GM19438 (cell line): ENCODE measurements around the gene RHBG.

ENCODE experiments used
- ATAC-seq: cut with Tn5 transposase; IDR thresholded peaks from one replicate; pipeline ENCODE4 v1.9.1; 2021; ENCODE audit warnings: low read depth; ENCODE audit not compliant: unreplicated experiment

RHBG gene

DNA sequence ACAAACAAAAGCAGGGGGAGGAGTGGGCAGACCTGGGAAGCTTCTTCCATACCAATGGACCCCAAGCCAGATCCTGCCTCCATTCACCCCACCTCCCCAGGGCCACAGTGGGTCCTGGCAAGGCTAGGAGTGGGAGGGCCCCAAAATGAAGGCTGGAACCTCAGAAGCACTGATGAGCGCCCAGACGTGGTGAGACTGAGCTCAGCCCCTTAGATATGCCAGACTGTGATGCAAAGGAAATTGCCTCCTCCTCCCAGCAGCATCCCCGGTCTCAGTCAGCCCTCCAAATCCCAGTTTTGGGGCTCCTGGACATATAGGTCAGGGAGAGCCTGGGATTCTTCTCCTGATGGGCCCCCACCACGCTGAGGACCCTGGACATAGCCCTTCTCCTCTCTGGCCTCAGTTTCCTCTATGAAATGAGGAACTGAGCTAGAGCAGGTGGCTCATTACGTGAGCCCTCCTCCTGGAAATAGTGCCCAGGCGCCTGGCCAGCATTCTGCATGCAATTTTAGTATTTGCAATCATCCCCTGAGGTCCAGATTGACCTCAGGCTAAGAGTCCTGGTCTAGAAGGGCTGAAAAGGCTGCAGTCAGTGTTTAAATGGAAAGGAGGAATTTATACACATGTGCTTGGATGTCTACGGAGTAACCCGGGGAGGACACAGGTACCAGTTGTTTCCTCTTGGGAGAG lies 33.5 kb downstream of the RHBG start:
- ATAC-seq: no peak

- ATAC-seq: no peak
Measured at GRCh38 chr1:156405670-156406069, 36.7 kb downstream of the RHBG start.

GRCh38 chr1:156406251-156406650 lies 37.2 kb downstream of the RHBG start:
- ATAC-seq: no peak

DNA sequence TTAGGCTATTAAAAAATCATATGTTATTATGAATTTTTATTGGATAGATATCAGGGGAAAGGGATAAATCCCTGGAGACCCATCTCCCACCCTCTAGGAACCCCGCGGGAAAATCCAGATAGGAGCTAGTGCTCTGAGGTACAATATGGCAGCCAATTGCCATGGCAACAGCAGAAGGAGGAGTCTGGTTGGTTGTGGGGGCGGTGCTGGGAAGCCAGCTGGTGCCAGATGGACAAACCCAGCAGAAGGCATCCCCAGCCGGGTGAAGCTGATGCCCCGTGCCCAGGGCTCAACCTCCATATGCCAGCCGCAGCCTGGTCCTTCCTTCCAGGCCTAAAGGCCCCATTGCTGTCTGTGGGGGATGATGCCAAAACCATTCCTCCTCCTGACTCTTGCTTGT lies 38.3 kb downstream of the RHBG start:
- no peak for ATAC-seq

DNA sequence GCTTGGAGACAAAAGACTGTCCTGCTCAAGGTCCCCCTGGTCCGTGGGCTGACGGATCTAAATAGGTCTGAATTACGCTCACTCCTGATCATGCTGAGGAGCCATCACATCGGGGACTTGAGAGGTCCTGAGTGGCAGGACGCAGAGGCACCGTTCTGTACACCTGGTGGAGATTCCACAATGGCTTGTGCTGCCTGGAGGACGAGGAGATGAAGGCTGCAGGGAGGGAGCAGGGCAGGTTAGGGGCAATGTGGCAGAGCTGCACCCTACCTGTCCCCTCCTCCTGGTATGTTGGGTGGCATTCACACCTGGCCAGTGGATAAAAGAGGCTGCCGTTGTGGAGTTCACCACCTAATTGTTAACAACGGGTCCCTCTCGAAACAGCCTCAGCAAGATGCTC lies 38.7 kb downstream of the RHBG start:
- ATAC-seq: no peak

DNA sequence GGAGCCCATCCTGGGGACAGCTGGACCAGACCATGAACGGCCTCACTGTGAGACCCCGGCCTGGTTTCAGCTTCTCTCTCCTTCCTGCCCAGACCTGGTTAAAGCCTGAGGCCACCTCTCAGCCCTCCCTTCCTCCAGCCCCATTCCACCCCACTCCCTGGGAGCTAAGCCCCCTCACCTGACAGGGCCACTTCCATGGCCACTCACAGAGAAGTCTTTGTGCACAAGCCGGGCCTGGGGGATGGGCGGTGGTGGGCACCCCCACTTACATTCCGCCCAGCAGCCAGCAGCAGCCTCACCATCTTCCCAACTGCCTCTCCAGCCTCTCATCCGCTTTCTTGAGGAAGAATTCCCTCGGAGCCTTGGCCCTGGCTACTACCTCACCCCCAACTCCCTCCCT lies 40.4 kb downstream of the RHBG start:
- ATAC-seq: no peak

DNA sequence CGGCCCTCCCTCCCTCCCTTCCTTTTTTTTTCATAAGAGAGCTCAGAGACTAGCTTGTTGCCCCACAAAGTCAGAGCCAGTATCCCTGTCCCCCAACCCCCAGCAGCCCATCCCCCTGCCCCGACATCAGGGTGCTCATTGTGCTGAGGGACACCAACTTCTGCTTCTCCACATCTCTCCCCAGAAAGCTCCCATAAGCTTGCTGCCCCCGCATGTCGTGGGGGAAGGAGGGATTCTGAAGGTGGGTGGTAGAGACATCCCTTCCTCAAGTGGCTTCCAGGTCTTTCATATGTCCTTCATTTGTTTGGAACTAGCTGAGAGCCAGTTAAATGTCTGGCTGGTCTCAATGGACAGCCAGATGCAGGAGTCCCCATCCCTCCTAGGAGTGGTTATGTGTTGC lies 41.2 kb downstream of the RHBG start:
- ATAC-seq: no peak

GRCh38 chr1:156410740-156411139 lies 41.7 kb downstream of the RHBG start:
- no peak for ATAC-seq

GRCh38 chr1:156412653-156413321 lies 43.8 kb downstream of the RHBG start:
- no peak for ATAC-seq

- no peak for ATAC-seq
Measured at GRCh38 chr1:156413391-156414246, 44.6 kb downstream of the RHBG start.

DNA sequence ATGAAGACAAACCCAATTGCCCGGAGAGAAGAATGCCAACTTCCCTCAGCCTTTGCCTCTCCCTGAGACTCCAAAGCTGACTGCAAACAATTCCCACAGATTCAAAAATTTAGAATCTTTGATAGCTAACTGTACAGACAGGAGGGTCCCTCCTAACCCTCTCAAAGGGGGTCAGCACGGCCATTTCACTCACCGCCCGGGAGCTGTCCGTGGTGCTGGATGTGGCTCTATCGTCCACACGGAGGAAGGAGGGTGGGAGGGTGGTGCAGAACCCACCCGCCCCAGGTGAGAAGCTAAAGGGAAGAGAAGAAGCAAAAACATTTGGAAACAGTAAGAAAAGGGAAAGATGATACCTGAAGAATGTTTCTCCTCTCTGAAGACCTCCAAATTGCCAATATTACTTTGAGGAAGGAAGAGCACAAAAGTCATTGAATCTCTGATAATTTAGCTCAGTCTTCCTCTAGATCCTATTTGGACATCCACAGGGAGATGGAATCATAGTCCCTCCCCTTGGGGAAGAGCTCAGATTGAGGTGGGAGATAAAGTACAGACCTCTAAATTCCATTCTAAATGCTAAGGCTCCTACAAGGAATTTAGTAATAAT lies 45.6 kb downstream of the RHBG start:
- no peak for ATAC-seq

GRCh38 chr1:156416993-156417392 lies 48.0 kb downstream of the RHBG start:
- no peak for ATAC-seq

- ATAC-seq: no peak
Measured at GRCh38 chr1:156417401-156418020, 48.5 kb downstream of the RHBG start.

DNA sequence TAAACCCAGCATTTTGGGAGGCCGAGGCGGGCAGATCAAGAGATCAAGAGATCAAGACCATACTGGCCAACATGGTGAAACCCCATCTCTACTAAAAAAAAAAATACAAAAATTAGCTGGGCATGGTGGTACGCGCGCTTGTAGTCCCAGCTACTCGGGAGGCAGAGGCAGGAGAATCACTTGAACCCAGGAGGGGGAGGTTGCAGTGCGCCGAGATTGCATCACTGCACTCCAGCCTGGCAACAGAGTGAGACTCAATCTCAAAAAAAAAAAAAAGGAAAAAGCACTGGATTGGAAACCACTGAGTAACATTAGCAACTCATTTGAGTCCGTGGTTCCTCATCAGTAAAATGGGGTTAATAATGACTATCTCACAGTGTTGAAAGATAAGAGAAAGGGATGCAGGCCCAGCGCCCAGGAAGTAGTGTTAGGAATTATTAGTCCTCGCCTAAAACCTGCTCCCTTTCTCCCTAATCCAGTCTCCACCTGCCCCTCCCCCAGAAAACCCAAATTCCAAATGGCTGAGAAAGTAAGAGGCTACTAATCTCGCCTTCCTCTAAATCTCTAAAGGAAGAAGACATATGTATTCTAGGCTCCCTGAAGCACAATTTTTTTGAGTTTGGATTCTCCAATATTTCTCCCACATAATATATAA lies 49.5 kb downstream of the RHBG start:
- ATAC-seq: no peak

DNA sequence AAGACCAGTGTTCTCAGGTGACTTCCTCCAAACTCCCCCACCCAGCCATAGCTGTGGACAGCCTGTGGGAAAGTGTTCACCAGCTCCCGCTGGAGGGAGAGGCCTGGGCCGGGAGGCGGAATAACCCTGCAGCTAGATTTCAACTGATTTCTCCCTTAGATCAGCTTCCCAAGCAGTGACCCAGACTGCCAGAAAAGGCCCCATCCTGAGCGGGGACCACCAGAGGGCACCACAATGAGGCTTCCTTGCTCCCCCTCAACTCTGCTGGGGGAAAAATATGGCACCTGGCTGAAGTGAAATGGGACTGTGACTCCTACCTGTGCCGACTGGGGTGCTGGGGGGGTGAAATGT lies 50.8 kb downstream of the RHBG start:
- ATAC-seq: no peak

DNA sequence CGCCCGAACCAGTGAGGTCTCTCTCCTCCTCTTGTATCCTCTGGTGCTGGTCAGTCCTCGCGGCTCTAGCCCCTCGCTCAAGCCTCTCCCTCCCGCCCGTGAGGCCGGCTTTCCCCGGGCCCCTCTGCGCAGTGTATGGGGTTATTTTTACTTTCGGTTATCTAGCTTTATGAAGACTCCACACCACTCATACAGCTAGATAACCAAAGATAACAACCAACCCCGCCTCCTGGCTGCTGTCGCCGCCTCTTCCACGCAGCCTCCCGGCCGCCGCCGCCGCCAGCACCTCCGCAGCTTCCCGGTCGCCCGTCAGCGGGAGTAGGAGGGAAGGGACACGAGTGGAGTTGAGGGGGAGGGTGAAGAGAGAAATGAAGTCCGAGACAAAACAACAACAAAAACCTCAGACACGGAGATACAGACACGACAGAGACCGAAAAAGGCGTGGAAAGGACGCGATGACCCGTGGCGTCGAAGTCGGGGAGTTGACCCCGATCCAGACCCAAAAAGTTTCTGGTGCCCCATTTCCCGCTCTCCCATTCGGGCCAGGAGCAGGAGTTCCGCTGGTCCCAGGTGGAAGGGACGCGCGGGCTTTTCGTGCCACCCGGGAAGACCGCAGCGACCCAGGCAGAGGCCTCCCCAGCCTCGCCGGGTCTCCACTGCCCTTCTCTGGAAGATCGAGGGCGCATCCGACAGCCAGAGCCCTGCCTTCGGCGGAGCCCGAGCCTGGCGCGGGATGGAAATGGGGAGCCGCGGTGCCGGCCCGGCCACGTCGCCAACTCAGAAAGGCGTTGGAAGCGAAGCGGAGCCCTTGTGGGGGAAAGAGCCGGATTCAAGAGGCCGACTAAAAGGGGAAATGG lies 51.4 kb downstream of the RHBG start:
- no peak for ATAC-seq

DNA sequence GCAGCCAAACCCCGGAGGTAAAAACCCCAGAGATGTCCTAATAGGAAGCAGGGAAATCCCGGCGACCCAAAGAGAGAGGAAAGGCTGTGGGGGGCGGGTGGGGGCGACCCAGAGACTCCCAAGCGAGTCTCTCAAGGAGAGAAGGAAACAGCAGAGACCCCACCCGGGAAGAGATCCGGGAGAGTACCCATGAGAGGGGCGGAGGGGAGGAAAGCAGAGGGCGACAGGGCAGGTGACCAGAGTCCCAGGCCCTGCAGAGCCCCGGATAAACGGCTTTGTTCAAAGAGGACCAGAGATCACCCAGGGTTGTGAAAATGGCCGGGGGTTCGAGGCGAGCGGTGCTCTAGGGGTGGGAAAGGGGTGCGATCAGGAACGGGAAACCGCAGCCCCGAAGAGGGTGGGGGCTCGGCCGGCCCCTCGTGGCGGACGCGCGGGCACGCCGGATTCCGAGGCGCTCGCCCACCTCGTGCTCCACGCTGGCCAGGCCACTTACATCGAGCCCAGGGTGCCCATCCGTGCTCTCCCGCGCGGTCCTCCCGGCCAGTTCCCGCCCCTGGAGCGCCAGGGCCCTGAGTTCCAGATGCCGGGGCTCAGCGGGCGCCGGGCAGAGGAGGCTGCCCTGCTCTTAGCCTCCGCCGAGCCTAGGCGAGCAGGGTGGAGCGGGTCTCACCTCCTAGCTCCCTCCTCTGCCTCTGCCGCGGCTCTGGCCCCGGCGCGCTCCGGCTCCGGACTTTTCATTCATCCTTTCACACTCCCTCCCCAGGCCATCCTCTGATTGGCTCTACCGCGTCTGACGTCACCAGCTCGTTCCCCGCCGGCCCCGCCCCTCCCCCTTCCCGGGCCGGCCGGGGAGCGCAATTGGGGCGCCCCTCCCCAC lies 52.3 kb downstream of the RHBG start:
- ATAC-seq: peak; percentile 78

DNA sequence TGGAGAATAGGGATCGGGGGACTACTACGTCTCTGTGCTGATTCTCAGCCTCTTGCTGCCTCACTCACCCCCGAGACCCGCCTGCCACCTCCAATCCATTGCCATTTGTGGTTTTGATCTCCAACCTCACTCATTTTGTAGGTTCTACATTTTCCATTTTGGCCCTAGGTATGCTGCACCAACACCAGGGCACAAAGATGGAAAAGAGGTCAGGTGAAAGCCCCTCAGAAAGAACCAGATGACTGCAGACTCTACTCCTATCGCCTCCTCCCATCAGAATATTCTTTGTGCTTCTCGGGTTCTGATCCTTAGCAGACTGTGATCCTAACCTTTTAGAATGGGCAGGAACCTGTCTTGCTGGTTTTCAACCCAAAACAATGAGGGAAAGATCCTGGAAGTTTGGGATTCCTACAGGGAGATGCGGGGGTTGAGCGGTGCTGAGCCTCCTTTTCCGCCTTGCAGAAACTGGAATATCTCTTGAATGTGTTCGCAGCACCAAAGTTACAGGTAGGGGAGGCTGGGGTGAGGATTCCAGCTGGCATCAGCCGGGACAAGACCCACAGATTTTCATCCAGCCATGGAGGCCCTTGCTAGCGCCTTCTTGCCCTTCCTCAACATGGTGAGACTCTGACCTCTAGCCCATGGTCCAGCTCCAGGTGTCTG lies 53.1 kb downstream of the RHBG start:
- no peak for ATAC-seq
